Lung (tissue), 12 donors: ENCODE measurements around the gene COPS6. TPM values are rescaled to one million over a fixed set of nuclear protein-coding genes. Genes with fewer than 3 reads are reported as not detected.
A peak's percentile ranks its signal among the peaks of the same experiment; 100 is the strongest.

ENCODE experiments used
- ATAC-seq: fragments of 200-7000 bp; cut with Tn5 transposase; one replicate; pipeline ENCODE4 v1.9.1; 2020; ENCODE audit warnings: moderate number of reproducible peaks; ENCODE audit not compliant: insufficient read depth, low FRiP score
- DNase-seq, 3 donors: peaks; one replicate each; pipeline ENCODE4 v3.0.0-alpha.2; 2013 to 2017
- H3K27ac ChIP-seq, 2 donors: one replicate each; pipeline ENCODE4 v1.5.1; 2013; ENCODE audit warnings: mild to moderate bottlenecking in 2 of 2, moderate library complexity in 2 of 2, control low read depth in 1 of 2, inconsistent platforms in 1 of 2, low read depth in 1 of 2, low read length in 1 of 2
- H3K27me3 ChIP-seq, 3 donors: one replicate each; pipeline ENCODE4 v1.5.1; 2013; ENCODE audit warnings: low read length in 2 of 3; ENCODE audit not compliant: control insufficient read depth in 3 of 3, insufficient read depth in 3 of 3
- H3K36me3 ChIP-seq, 4 donors: one replicate each; pipeline ENCODE4 v1.5.1; 2013; ENCODE audit warnings: low read length in 4 of 4, mild to moderate bottlenecking in 1 of 4, moderate library complexity in 1 of 4; ENCODE audit not compliant: control insufficient read depth in 4 of 4, insufficient read depth in 4 of 4
- H3K4me1 ChIP-seq, 5 donors: one replicate each; pipeline ENCODE4 v1.5.1; 2013; ENCODE audit warnings: low read length in 5 of 5, mild to moderate bottlenecking in 2 of 5, moderate library complexity in 1 of 5; ENCODE audit not compliant: control insufficient read depth in 5 of 5, insufficient read depth in 5 of 5
- H3K4me3 ChIP-seq: one replicate; pipeline ENCODE4 v1.5.1; 2013; ENCODE audit warnings: mild to moderate bottlenecking, control low read depth, moderate library complexity
- H3K9ac ChIP-seq, 2 donors: one replicate each; pipeline ENCODE4 v1.5.1; 2013; ENCODE audit warnings: low read length in 2 of 2, control low read depth in 1 of 2; ENCODE audit not compliant: insufficient read depth in 1 of 2
- H3K9me3 ChIP-seq, 4 donors: one replicate each; pipeline ENCODE4 v1.5.1; 2013; ENCODE audit warnings: low read length in 3 of 4, mild to moderate bottlenecking in 1 of 4, moderate library complexity in 1 of 4; ENCODE audit not compliant: control insufficient read depth in 4 of 4, insufficient read depth in 3 of 4
- WGBS, 2 donors: extraction: QIAGEN DNeasy Blood & Tissue Kit; methylation state at CpG; one replicate each; pipeline ENCODE4 v1.1.7; 2013; 5-methylcytosine and 5-hydroxymethylcytosine counted together
- polyA plus RNA-seq, 2 donors: library from polyadenylated mRNA; stranded (reverse); fragments of 200-250 nt; gene quantifications; one replicate each; pipeline ENCODE4 v1.2.1, GENCODE V29; 2013
- total RNA-seq, 2 donors: library from RNA; depleted of rRNA in 1 of 2; stranded (reverse); fragments of >200 nt in 1 of 2; gene quantifications; one replicate each; pipeline ENCODE4 v1.2.1, GENCODE V29; 2014 to 2021
- TF ChIP-seq, protein P1 (sequence below): IDR thresholded peaks from 2 replicates; pipeline ENCODE4 v1.5.1; 2012; ENCODE audit warnings: mild to moderate bottlenecking; ENCODE audit errors: control extremely low read depth, extremely low read depth
- donor health status: control.
- donor health status: control.
- donor health status: Bipolar disorder and iron deficiency.
- donor health status: healthy.
- donor health status: DM: yes; HTN: yes; CAD: no.

COPS6 gene
- total and polyA plus RNA-seq, 4 donors, result 66.1 to 108 (median 89.9) TPM

DNA sequence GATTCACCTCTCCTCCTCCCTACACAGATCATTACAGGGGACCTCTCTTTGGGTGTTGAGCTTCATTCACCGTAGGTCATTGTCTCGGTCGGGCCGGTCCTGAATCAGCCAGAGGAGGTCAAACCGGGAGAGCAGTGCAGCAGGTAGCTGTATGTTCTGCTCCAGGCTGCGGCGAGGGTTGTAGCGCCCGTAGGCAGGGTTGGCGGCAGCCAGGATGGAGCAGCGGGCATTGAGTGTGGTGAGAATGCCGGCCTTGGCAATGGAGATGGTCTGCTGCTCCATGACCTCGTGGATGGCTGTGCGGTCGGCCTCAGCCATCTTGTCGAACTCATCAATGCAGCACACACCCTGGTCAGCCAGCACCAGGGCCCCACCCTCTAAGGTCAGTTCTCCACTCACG is 6.9 kb downstream of the COPS6 start:
- DNase-seq (no peak), ATAC-seq (no peak)
- H3K36me3 ChIP-seq, result peaks cover 21 to 70% (median 63%) of the 10 kb centered on the region in 4 donors
- H3K9ac ChIP-seq, result no peak overlapping the region
- no peaks in the 10 kb centered on the region for H3K27me3 ChIP-seq
- WGBS, 2 donors, result 92 to 95% methylated on average over 17 of the region's 17 CpGs
- no peak overlapping the region for H3K27ac ChIP-seq
- H3K9me3 ChIP-seq, result no peaks in the 10 kb centered on the region
- H3K4me1 ChIP-seq, result peaks cover 0 to 12% (median 11%) of the 10 kb centered on the region in 5 donors
- H3K4me3 ChIP-seq, result no peak overlapping the region
- TF ChIP-seq, protein P1, sequence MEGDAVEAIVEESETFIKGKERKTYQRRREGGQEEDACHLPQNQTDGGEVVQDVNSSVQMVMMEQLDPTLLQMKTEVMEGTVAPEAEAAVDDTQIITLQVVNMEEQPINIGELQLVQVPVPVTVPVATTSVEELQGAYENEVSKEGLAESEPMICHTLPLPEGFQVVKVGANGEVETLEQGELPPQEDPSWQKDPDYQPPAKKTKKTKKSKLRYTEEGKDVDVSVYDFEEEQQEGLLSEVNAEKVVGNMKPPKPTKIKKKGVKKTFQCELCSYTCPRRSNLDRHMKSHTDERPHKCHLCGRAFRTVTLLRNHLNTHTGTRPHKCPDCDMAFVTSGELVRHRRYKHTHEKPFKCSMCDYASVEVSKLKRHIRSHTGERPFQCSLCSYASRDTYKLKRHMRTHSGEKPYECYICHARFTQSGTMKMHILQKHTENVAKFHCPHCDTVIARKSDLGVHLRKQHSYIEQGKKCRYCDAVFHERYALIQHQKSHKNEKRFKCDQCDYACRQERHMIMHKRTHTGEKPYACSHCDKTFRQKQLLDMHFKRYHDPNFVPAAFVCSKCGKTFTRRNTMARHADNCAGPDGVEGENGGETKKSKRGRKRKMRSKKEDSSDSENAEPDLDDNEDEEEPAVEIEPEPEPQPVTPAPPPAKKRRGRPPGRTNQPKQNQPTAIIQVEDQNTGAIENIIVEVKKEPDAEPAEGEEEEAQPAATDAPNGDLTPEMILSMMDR, result no peak

DNA sequence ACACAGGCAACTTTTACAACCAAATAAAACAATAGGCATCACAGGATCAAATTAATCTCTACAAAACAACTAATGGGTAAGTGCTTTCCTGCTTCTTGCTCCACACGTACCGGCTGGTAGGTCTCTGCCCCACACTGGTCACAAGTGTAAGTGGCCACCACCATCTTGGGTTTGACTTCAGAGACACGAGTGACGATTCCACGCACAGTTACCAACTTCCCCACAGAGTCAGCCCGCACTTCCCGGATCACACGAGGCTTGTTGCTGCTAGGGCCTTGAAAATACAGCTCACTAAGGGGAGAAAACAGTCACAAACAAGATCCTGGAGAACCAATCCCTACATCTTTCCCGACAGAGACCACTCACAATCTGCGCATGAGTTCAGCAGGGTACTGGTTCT is 10.1 kb downstream of the COPS6 start:
- H3K9ac ChIP-seq, result no peak overlapping the region
- peaks cover 21 to 48% (median 42%) of the 10 kb centered on the region in 4 donors for H3K36me3 ChIP-seq
- TF ChIP-seq, protein P1, result no peak

DNA sequence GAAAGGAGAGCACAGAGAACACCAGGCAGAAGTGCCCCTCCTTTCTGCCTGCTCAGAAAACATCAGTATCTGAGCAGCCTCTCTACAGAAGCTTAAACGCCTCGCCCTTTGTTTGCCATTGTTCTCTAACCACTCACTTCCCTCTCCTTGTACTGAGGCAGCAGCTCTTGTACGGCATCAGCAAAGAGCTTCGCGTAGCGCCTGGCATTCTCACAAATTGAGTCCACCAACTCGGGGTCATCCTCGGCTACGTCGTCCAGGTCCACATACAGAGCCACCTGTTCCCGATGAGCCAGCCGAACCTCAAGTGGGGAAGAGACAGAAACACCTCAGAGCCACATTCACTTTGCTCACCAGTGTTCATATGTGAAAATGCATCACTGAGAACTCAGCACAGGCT is 10.7 kb downstream of the COPS6 start:
- WGBS, 2 donors, result 50 to 76% methylated on average over 12 of the region's 12 CpGs
- ATAC-seq (no peak), DNase-seq (no peak)
- Histone ChIP-seq H3K9me3 (no peaks in the 10 kb centered on the region), H3K27ac (no peak overlapping the region), H3K4me3 (no peak overlapping the region), H3K36me3 (peaks cover 16 to 48% (median 40%) of the 10 kb centered on the region in 4 donors), H3K4me1 (peaks cover 0 to 15% (median 11%) of the 10 kb centered on the region in 5 donors), H3K27me3 (no peaks in the 10 kb centered on the region), H3K9ac (peak overlapping the region in 1 of 2 donors; percentile 76)
- TF ChIP-seq, protein P1, result no peak

More for the DNA sequence above, 10.1 kb downstream of the COPS6 start:
- no peaks in the 10 kb centered on the region for H3K9me3 ChIP-seq
- H3K27ac ChIP-seq, result no peak overlapping the region
- WGBS, 2 donors, result 81 to 91% methylated on average over 10 of the region's 10 CpGs
- H3K4me1 ChIP-seq, result peaks cover 0 to 15% (median 11%) of the 10 kb centered on the region in 5 donors
- no peaks in the 10 kb centered on the region for H3K27me3 ChIP-seq
- no peak overlapping the region for H3K4me3 ChIP-seq
- ATAC-seq (no peak), DNase-seq (no peak)
